DMS114 treated with DMSO at 0.1 percent for 48 hours (cell line): Measurements from ENCODE around the gene CAB39.

Source experiments
- DNase-seq: peaks from one replicate; lab custom pipeline; 2025; ENCODE audit not compliant: unreplicated experiment; lab: John Stamatoyannopoulos, UW

The CAB39 gene

GRCh38 chr2:230779607-230780006 is 67.0 kb downstream of the CAB39 start:
- DNase-seq: no peak

GRCh38 chr2:230781130-230781797 is 68.6 kb downstream of the CAB39 start:
- no peak for DNase-seq

- DNase-seq: no peak
Measured at GRCh38 chr2:230783101-230783500, 70.5 kb downstream of the CAB39 start.

- no peak for DNase-seq
Measured at GRCh38 chr2:230784795-230785194, 72.2 kb downstream of the CAB39 start.

GRCh38 chr2:230785346-230785745 is 72.7 kb downstream of the CAB39 start:
- DNase-seq: no peak

- no peak for DNase-seq
Measured at GRCh38 chr2:230787101-230787500, 74.5 kb downstream of the CAB39 start.

- DNase-seq: no peak
Measured at GRCh38 chr2:230788554-230789175, 76.0 kb downstream of the CAB39 start.

GRCh38 chr2:230790981-230791380 is 78.3 kb downstream of the CAB39 start:
- DNase-seq: no peak

GRCh38 chr2:230793572-230794359 is 81.1 kb downstream of the CAB39 start:
- DNase-seq: no peak

GRCh38 chr2:230794497-230794896 is 81.9 kb downstream of the CAB39 start:
- no peak for DNase-seq

GRCh38 chr2:230795856-230796255 is 83.2 kb downstream of the CAB39 start:
- no peak for DNase-seq

- no peak for DNase-seq
Measured at GRCh38 chr2:230796280-230796862, 83.7 kb downstream of the CAB39 start.

- DNase-seq: no peak
Measured at GRCh38 chr2:230797515-230798495, 85.2 kb downstream of the CAB39 start.

- peak; percentile 12 for DNase-seq
Measured at GRCh38 chr2:230798769-230799399, 86.2 kb downstream of the CAB39 start.

GRCh38 chr2:230805353-230806017 is 92.8 kb downstream of the CAB39 start:
- no peak for DNase-seq

- DNase-seq: no peak
Measured at GRCh38 chr2:230807729-230808128, 95.1 kb downstream of the CAB39 start.

- no peak for DNase-seq
Measured at GRCh38 chr2:230809015-230809414, 96.4 kb downstream of the CAB39 start.

GRCh38 chr2:230809677-230810251 is 97.1 kb downstream of the CAB39 start:
- peak; percentile 11 for DNase-seq

GRCh38 chr2:230811508-230811907 is 98.9 kb downstream of the CAB39 start:
- DNase-seq: no peak
